ENCODE results near the gene LSM12.

Gene LSM12

DNA sequence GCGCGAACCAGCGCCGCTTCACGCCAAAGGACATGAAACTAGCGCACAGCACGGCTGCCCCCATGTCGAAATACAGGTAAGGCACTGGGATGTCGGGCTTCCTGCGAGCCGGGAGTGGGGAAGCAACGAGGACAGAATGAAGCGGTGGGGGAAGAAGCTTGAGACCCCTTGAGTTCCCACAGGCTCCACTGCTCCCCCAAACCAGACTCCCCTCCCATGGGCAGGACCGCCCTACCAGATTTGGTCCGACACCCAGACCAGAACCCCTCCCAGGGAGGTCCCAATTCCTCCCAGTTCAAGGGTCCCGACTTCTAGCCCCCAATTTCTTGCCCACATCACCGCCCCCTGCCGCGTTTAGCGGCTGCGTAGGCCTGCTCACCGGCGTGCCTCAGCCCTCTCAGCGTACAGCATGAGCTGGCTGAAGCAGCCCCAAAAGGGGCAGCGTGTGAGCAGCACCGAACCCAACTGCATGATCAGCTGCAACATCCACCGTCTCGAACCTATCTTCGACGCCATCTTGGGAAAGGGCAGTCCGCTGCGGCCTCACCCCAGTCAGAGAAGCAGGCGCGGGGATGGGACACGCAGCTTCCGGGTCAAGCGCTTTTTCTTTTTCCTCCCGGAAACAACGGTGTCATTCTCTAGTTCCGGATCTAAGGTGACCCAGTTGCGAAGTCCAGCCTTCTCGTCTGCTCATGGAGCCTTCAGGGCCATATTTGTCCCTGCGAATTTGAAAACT, 51.9 kb downstream of the LSM12 start, which contains the start of gene TMEM101:
Gene TMEM101 (minus strand): TSS at position 527 of the 736 bp plus-strand sequence. CDS start 11 bp downstream, at position 516.
- TF ChIP-seq, protein P1, sequence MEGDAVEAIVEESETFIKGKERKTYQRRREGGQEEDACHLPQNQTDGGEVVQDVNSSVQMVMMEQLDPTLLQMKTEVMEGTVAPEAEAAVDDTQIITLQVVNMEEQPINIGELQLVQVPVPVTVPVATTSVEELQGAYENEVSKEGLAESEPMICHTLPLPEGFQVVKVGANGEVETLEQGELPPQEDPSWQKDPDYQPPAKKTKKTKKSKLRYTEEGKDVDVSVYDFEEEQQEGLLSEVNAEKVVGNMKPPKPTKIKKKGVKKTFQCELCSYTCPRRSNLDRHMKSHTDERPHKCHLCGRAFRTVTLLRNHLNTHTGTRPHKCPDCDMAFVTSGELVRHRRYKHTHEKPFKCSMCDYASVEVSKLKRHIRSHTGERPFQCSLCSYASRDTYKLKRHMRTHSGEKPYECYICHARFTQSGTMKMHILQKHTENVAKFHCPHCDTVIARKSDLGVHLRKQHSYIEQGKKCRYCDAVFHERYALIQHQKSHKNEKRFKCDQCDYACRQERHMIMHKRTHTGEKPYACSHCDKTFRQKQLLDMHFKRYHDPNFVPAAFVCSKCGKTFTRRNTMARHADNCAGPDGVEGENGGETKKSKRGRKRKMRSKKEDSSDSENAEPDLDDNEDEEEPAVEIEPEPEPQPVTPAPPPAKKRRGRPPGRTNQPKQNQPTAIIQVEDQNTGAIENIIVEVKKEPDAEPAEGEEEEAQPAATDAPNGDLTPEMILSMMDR (IDR thresholded peaks at IDR 0.05; ENCODE audit: control insufficient read depth, insufficient read depth, low read depth, low read length, missing control alignments), result no peak
- H3K4me3 ChIP-seq (ENCODE audit: control insufficient read depth, low read depth, low read length), result peak within 1 kb of the TSS; percentile 99
- DNase-seq (ENCODE audit: low read depth), result peak; percentile 79

DNA sequence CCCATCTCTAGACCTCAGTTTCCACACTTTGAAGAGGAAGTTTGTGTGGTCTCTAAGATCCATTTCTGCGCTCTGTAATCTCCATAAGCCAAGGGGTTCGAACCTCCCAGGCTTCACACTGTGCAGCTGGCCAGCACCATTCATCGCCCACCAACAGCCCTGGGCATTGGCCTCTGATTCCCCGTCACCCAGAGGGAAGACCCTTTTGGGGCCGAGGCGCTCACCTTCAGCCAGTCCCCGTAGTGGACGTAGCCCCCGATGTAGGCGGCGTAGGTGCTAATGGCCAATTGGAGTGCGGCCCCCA, 52.4 kb downstream of the LSM12 start:
- peak overlapping the region; percentile 99 for H3K4me3 ChIP-seq (ENCODE audit: control insufficient read depth, low read depth, low read length)
- DNase-seq (ENCODE audit: low read depth), result no peak
- TF ChIP-seq, protein P1 (IDR thresholded peaks at IDR 0.05; ENCODE audit: control insufficient read depth, insufficient read depth, low read depth, low read length, missing control alignments), result no peak

DNA sequence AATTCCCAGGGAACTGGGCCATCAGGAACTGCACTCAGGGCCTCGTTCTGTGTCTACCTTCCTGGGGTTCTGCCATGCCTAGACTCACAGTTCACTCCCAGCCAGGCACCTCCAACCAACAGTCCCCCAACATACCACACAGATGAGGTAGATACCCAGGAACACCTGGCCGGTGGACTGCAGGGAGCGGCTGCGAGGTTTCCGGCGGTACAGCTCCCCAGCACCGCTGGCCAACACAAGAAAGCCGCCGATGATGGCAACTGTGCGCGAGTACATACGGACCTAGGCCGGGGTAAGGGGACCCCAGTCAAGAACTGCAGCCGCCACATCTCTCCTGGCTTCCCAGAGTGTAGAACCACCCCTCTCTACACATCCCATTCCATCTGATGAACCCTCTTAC, 53.6 kb downstream of the LSM12 start:
- H3K4me3 ChIP-seq (ENCODE audit: control insufficient read depth, low read depth, low read length), result no peak overlapping the region
- TF ChIP-seq, protein P1 (IDR thresholded peaks at IDR 0.05; ENCODE audit: control insufficient read depth, insufficient read depth, low read depth, low read length, missing control alignments), result no peak
- no peak for DNase-seq (ENCODE audit: low read depth)

DNA sequence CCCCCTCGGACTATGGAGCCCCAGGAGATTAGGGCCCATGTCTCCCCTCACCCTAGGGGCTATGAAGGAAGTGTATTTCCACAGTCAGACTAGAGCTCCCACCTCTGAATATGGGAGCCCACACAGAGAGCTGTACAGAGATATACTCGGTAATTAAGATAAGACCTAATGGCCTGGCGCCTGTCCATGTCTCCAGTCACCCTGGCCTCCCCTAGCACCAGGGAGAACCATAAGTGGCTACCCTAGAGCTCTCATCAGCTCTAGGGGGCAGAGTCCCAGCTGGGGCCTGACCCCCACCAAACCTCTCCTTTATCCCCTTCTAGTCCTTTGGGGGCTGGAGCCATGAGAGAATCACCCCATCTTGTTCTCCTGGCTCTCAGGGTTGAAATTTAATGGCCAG, 54.1 kb downstream of the LSM12 start:
- TF ChIP-seq, protein P1 (IDR thresholded peaks at IDR 0.05; ENCODE audit: control insufficient read depth, insufficient read depth, low read depth, low read length, missing control alignments), result no peak
- no peak overlapping the region for H3K4me3 ChIP-seq (ENCODE audit: control insufficient read depth, low read depth, low read length)

DNA sequence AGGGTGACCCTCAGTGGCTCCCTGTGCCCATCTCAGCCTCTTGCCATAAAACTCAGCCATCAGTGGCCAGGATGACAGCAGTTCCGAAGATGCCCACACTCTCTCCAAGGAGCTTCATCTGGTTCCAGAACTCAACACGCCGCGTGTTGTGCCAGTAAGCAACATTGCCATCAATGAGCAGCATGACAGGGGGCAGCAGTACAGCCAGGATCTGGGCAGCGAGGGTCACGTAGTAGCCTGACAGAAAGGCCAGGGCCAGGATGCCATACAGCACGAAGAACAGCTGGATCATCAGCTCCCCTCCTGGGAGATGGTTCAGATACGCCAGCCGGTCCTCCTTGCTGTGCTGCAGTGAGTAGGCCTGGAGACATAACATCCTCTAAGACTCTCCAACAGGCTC, 54.6 kb downstream of the LSM12 start:
- H3K4me3 ChIP-seq (ENCODE audit: control insufficient read depth, low read depth, low read length), result no peak overlapping the region
- TF ChIP-seq, protein P1 (IDR thresholded peaks at IDR 0.05; ENCODE audit: control insufficient read depth, insufficient read depth, low read depth, low read length, missing control alignments), result no peak
- no peak for DNase-seq (ENCODE audit: low read depth)

More for the DNA sequence above, 54.1 kb downstream of the LSM12 start:
- DNase-seq (ENCODE audit: low read depth), result no peak

DNA sequence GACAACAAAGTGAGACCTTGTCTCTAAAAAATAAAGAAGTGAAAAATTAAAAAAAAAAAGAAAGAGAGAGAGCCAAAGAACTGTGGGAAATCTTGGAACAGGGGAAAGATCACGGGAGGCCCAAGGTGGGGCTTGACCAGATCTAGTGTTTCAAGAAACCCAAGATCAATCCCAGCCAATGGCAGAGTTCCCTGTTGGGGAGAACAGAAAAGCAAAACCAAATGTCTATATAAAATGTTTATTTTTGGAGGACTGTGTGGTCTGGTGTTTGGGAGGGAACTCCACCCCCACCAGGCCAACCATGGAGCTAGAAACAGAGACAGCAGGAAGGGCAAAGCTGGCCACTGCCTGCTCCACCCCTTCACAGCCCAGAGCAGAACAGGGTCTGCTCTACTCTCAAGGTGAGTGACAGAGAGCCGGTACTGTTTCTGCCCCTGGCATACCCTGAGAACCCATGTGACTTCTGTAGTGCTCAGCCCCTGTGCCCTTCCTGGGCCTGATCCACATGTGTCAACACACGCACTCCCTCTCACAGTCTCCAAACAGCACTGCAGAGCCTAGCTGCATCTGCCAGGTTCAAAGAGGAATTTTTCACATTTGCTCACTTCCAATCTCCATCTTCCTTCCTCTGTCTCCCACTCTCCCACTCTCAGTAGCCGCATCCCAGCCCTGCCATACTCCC, 55.4 kb downstream of the LSM12 start:
- peak; percentile 32 for DNase-seq (ENCODE audit: low read depth)
- TF ChIP-seq, protein P1 (IDR thresholded peaks at IDR 0.05; ENCODE audit: control insufficient read depth, insufficient read depth, low read depth, low read length, missing control alignments), result no peak
- H3K4me3 ChIP-seq (ENCODE audit: control insufficient read depth, low read depth, low read length), result no peak overlapping the region
